ENCODE measurements around the gene CCDC137. TPM values are rescaled to one million over a fixed set of nuclear protein-coding genes. Genes with fewer than 3 reads are reported as not detected.

Gene CCDC137
- total and polyA plus RNA-seq, 2 of the 13 experiments (the other 11 are each of a cell fraction or from before 2014, with no cell fraction given), result 14.6 to 39.1 TPM

- Histone ChIP-seq H3K79me2 (ENCODE audit: insufficient read depth, low read length) (no peaks in the 10 kb centered on the region), H3K4me2 (ENCODE audit: low read depth, low read length) (peak overlapping the region; percentile 41), H2AFZ (ENCODE audit: low read length) (no peak overlapping the region), H3K4me1 (ENCODE audit: insufficient read depth, low read length) (peaks cover 50% of the 10 kb centered on the region), H3K27me3 (ENCODE audit: control insufficient read depth in 1 of 2, insufficient read depth in 2 of 2, low read length in 2 of 2) (peaks cover 0 to 17% of the 10 kb centered on the region in 2 experiments; a peak in 3 of 5 replicates), H3K4me3 (replicated peaks in 1 of 3; ENCODE audit: insufficient read depth in 1 of 3, low read depth in 2 of 3, low read length in 3 of 3) (peak overlapping the region in 1 of 3 experiments; percentile 27; a peak in 1 of 6 replicates), H3K27ac (ENCODE audit: extremely low read length, insufficient read depth, low read length) (no peak overlapping the region), H3K9ac (ENCODE audit: insufficient read depth, low read depth, low read length) (no peak overlapping the region), H3K36me3 (replicated peaks in 1 of 2; ENCODE audit: control insufficient read depth in 1 of 2, insufficient read depth in 2 of 2, low read length in 2 of 2) (no peaks in the 10 kb centered on the region), H4K20me1 (ENCODE audit: insufficient read depth, low read length) (no peaks in the 10 kb centered on the region), H3K9me3 (ENCODE audit: low read length) (peaks cover 6% of the 10 kb centered on the region; the same call in 1 of the 2 replicates)
- no TSS peak for BruUV-seq (replicated peaks)
- CTCF ChIA-PET (ENCODE audit: low intra/inter-chr PET ratio, low total read pairs), result no interaction called here
- in situ Hi-C loops (cut with HindIII; ENCODE audit: extremely low pct_ligation_motif_present, low pct_unique_long_range_greater_than_20kb), result no loop called here
- 38% methylated on average over 10 of the region's 10 CpGs for WGBS (ENCODE audit: low lambda C conversion rate)
- POLR2A ChIA-PET, result interaction anchor here (1.8 kb wide), 1 partner anchor 16 kb away, joined by 5 read pairs; the partner anchor contains the start of genes NPLOC4 and TSPAN10
- ATAC-seq, result peak; percentile 59
- peak; percentile 59 for DNase-seq (ENCODE audit: low spot score)
- FAIRE-seq, result peak; percentile 67
- intact Hi-C loops (cut with micrococcal nuclease; ENCODE audit: unreplicated experiment), result no loop called here
- TF ChIP-seq POGZ (CRISPR knock-in tag; IDR thresholded peaks at IDR 0.05), result no peak
- no peak for TF ChIP-seq ZBTB40 (IDR thresholded peaks at IDR 0.05)
- no peak for TF ChIP-seq ZBTB40 (CRISPR knock-in tag; IDR thresholded peaks at IDR 0.05)
- TF ChIP-seq MTF1 (CRISPR knock-in tag; IDR thresholded peaks at IDR 0.05), result no peak
- no peak for TF ChIP-seq CENPX (CRISPR knock-in tag; IDR thresholded peaks at IDR 0.05)
- 0 out of 2 replicates have a peak, but pooled peaks have one; percentile 7 for TF ChIP-seq ETV5 (CRISPR knock-in tag; IDR thresholded peaks at IDR 0.05; ENCODE audit: borderline replicate concordance)
- TF ChIP-seq AGO1 (IDR thresholded peaks at IDR 0.05; ENCODE audit: low read depth, low read length, poor library complexity, severe bottlenecking), result no peak
- TF ChIP-seq HIC2 (CRISPR knock-in tag; IDR thresholded peaks at IDR 0.05; ENCODE audit: low read depth), result no peak
- TF ChIP-seq SP5 (CRISPR knock-in tag; IDR thresholded peaks at IDR 0.05; ENCODE audit: borderline replicate concordance, low read depth), result peak; percentile 31; the same call in 1 of the 2 replicates
- no peak for TF ChIP-seq KDM2A (CRISPR knock-in tag; IDR thresholded peaks at IDR 0.05; ENCODE audit: borderline replicate concordance, low read depth)
- TF ChIP-seq ATF2 (CRISPR knock-in tag; IDR thresholded peaks at IDR 0.05), result no peak
- no peak for TF ChIP-seq SETDB1 (CRISPR knock-in tag; IDR thresholded peaks at IDR 0.05; ENCODE audit: borderline replicate concordance)
Measured at GRCh38 chr17:81651692-81652091, 14.8 kb upstream of the CCDC137 start.
